HG03045 (cell line): ENCODE data around the gene CCL3.

ENCODE experiments used
- ATAC-seq: cut with Tn5 transposase; IDR thresholded peaks from one replicate; pipeline ENCODE4 v1.9.1; 2021; ENCODE audit warnings: mild to moderate bottlenecking, moderate library complexity; ENCODE audit not compliant: unreplicated experiment

CCL3 gene

DNA sequence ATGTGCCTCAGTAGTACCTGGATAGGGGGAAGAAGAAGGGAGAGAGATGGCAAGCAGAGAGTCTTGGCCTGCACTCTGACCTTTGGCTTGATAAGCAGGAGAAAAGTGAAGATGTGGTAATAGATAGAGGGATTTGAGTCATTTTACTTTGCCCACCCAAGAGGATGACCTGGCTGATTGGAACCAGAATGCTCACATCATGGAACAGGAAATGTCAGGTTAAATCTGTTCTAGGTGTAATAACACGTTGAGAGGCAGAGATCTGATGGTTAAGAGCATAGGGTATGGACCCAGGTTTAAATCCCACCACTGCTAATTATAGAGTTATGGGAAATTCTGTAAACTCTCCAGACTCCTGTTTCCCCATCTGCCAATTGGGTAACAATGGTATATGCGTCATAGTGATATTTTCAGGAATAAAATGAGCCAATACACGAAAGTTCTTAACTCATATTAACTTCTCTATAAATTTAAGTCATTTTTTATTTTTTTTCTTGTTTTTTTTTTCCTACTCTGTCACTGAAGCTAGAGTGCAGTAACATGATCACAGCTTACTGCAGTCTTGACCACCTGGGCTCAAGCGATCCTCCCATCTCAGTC is 33.9 kb downstream of the CCL3 start:
- no peak for ATAC-seq

DNA sequence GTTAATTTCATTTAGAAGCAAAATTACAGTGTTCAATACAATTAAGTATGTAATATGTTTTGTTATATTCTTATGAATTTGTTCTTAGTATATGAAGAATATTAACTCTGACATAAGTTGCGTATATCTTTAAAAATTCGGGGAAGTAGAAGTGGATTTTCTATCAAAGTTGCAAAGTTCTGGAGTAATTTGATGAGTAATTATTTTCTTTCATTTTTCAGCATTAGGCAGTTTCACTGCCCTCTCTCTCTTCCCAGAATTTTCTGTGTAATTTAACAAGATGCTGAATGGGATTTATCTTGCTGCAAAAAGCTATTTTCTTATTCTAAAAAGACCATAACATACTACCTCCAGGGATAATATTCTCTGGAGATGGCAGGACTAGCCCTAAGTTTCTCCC is 34.8 kb downstream of the CCL3 start:
- ATAC-seq, result no peak

DNA sequence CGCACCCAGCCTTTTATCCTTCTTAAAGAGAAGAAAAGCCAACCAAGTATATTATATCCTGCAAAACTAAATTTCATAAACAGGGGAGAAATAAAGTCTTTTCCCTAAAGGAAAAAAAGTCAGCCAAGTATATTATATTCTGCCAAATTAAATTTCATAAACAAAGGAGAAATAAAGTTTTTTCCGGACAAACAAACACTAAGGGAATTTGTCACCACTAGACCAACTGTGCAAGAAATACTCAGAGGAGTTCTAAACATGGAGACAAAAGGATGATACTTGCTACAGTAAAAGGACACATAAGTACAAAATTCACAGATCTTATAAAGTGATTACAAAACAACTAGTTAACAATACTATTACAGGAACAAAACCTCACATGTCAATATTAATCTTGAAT is 40.3 kb downstream of the CCL3 start:
- no peak for ATAC-seq

DNA sequence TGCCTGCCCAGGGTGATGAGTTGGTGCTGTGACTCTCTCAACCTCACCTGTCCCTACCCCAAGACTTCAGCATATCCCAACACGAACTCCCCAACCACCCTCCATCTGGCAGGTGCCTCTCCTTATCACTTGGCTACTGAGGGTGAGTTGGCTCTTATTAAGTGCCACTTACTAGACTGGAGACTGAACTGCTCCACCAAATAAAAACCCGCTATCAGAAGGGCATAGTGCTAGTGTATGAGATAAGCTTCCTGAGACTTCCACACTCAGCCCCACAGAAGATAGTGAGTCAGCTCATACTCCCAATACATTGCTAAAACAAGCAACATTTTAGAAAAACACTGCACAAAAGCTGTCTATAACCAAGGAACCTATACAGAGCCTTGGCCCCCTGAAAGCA is 41.9 kb downstream of the CCL3 start:
- no peak for ATAC-seq
